Sigmoid colon (tissue), 4 donors: ENCODE data around the gene OGFR.

ENCODE experiments used
- CTCF ChIP-seq, 4 experiments: fragments of 450-650 bp in 3 of 4; fragments of 200-600 bp in 1 of 4; IDR thresholded peaks; one replicate each; pipeline ENCODE4 v1.5.1; 2016 to 2019; ENCODE audit warnings: antibody characterized with exemption in 4 of 4, mild to moderate bottlenecking in 3 of 4, moderate library complexity in 2 of 4
- EP300 ChIP-seq, 4 donors: sonication (generic); formaldehyde crosslinking; IDR thresholded peaks; one replicate each; pipeline ENCODE4 v1.6.1; 2017; ENCODE audit warnings: antibody characterized with exemption in 4 of 4
- POLR2A ChIP-seq, 2 donors: fragments of 450-650 bp; IDR thresholded peaks; one replicate each; pipeline ENCODE4 v1.6.1; 2016; ENCODE audit warnings: antibody characterized with exemption in 2 of 2, mild to moderate bottlenecking in 2 of 2, moderate library complexity in 2 of 2
- POLR2AphosphoS5 ChIP-seq, 4 donors: sonication (generic); formaldehyde crosslinking; IDR thresholded peaks; one replicate each; pipeline ENCODE4 v1.6.1; 2017; ENCODE audit warnings: antibody characterized with exemption in 4 of 4

GRCh38 chr20:62770916-62771315 lies 33.7 kb upstream of the OGFR start:
- TF ChIP-seq CTCF (IDR thresholded peaks at IDR 0.05) (no peak), POLR2AphosphoS5 (IDR thresholded peaks at IDR 0.05) (no peak), POLR2A (IDR thresholded peaks at IDR 0.05) (no peak), EP300 (IDR thresholded peaks at IDR 0.05) (no peak)
